PC-3 (cell line): Measurements from ENCODE around the gene GPR148.

Source experiments
- EZH2 ChIP-seq: fragments of 300-600 bp; sonication (generic); IDR thresholded peaks from one replicate; pipeline ENCODE4 v1.6.1; 2017; ENCODE audit warnings: antibody characterized with exemption, mild to moderate bottlenecking, low read length; ENCODE audit not compliant: unreplicated experiment
- EZH2phosphoT487 ChIP-seq: fragments of 300-600 bp; sonication (generic); IDR thresholded peaks from 2 replicates; pipeline ENCODE4 v1.6.1; 2018; ENCODE audit warnings: mild to moderate bottlenecking, antibody characterized with exemption, low read length, borderline replicate concordance
- TF ChIP-seq, protein P1 (sequence below): fragments of 300-600 bp; sonication (generic); conservative IDR thresholded peaks from 2 replicates; pipeline ENCODE4 v1.5.1; 2017; ENCODE audit warnings: antibody characterized with exemption, low read depth, mild to moderate bottlenecking, low read length

- TF ChIP-seq, protein P1, sequence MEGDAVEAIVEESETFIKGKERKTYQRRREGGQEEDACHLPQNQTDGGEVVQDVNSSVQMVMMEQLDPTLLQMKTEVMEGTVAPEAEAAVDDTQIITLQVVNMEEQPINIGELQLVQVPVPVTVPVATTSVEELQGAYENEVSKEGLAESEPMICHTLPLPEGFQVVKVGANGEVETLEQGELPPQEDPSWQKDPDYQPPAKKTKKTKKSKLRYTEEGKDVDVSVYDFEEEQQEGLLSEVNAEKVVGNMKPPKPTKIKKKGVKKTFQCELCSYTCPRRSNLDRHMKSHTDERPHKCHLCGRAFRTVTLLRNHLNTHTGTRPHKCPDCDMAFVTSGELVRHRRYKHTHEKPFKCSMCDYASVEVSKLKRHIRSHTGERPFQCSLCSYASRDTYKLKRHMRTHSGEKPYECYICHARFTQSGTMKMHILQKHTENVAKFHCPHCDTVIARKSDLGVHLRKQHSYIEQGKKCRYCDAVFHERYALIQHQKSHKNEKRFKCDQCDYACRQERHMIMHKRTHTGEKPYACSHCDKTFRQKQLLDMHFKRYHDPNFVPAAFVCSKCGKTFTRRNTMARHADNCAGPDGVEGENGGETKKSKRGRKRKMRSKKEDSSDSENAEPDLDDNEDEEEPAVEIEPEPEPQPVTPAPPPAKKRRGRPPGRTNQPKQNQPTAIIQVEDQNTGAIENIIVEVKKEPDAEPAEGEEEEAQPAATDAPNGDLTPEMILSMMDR: no peak
- TF ChIP-seq EZH2phosphoT487 (no peak), EZH2 (no peak)
Observed at GRCh38 chr2:130728549-130729316, at the start of gene GPR148.
